HepG2 (cell line): ENCODE measurements around the gene LRBA. TPM values are rescaled to one million over a fixed set of nuclear protein-coding genes. Genes with fewer than 3 reads are reported as not detected.

Experiments
- AKAP8 ChIP-seq: sonication (generic); formaldehyde crosslinking; IDR thresholded peaks from 2 replicates; pipeline ENCODE4 v1.5.1; 2020; ENCODE audit warnings: mild to moderate bottlenecking, missing genetic modification reagents
- ASH2L ChIP-seq: fragments of 300-600, 200-600 bp; sonication (generic); IDR thresholded peaks from 2 replicates; pipeline ENCODE4 v1.7.0; 2017; ENCODE audit warnings: low read depth, mild to moderate bottlenecking, moderate library complexity, mixed read lengths, low read length; ENCODE audit not compliant: insufficient read length
- CCDC6 ChIP-seq: sonication (generic); formaldehyde crosslinking; IDR thresholded peaks from 2 replicates; pipeline ENCODE4 v1.8.1; 2022; ENCODE audit warnings: mild to moderate bottlenecking, missing genetic modification reagents, moderate library complexity
- ELF1 ChIP-seq: sonication (generic); formaldehyde crosslinking; IDR thresholded peaks from 2 replicates; pipeline ENCODE4 v1.4.0; 2020; ENCODE audit warnings: missing genetic modification reagents
- GZF1 ChIP-seq: sonication (generic); formaldehyde crosslinking; IDR thresholded peaks from 2 replicates; pipeline ENCODE4 v1.5.1; 2020; ENCODE audit warnings: mild to moderate bottlenecking, missing genetic modification reagents
- HNRNPUL1 ChIP-seq: fragments of 200-400 bp; formaldehyde crosslinking; IDR thresholded peaks from 2 replicates; pipeline ENCODE4 v1.6.1; 2017; ENCODE audit warnings: low read depth, mild to moderate bottlenecking, low read length, moderate library complexity
- KLF6 ChIP-seq: IDR thresholded peaks from 2 replicates; pipeline ENCODE4 v1.8.0; 2016; ENCODE audit warnings: missing biosample characterization, missing genetic modification reagents
- MEF2D ChIP-seq: sonication (generic); formaldehyde crosslinking; IDR thresholded peaks from 2 replicates; pipeline ENCODE4 v1.5.1; 2020; ENCODE audit warnings: mild to moderate bottlenecking, missing genetic modification reagents
- NRL ChIP-seq: sonication (generic); formaldehyde crosslinking; IDR thresholded peaks from 2 replicates; pipeline ENCODE4 v1.5.0; 2020; ENCODE audit warnings: missing genetic modification reagents, mild to moderate bottlenecking, moderate library complexity, borderline replicate concordance
- PHF20 ChIP-seq: sonication (generic); formaldehyde crosslinking; IDR thresholded peaks from 2 replicates; pipeline ENCODE4 v1.5.0; 2020; ENCODE audit warnings: mild to moderate bottlenecking, missing genetic modification reagents
- SALL2 ChIP-seq: sonication (generic); formaldehyde crosslinking; IDR thresholded peaks from 2 replicates; pipeline ENCODE4 v1.8.1; 2023; ENCODE audit warnings: mild to moderate bottlenecking, missing genetic modification reagents, inconsistent platforms
- SRF ChIP-seq: IDR thresholded peaks from 2 replicates; pipeline ENCODE4 v1.6.1; 2011; ENCODE audit warnings: mild to moderate bottlenecking, low read depth, low read length, moderate library complexity
- TBX3 ChIP-seq: fragments of 450-650 bp; IDR thresholded peaks from 2 replicates; pipeline ENCODE4 v1.6.1; 2017; ENCODE audit warnings: antibody characterized with exemption, mild to moderate bottlenecking, inconsistent platforms, borderline replicate concordance
- ZNF563 ChIP-seq: sonication (generic); formaldehyde crosslinking; IDR thresholded peaks from 2 replicates; pipeline ENCODE4 v1.8.0; 2022; ENCODE audit warnings: mild to moderate bottlenecking, moderate library complexity, missing genetic modification reagents
- ZNF678 ChIP-seq: sonication (generic); formaldehyde crosslinking; IDR thresholded peaks from 2 replicates; pipeline ENCODE4 v1.4.0; 2020; ENCODE audit warnings: mild to moderate bottlenecking, missing genetic modification reagents
- polyA plus RNA-seq, 8 experiments: library from polyadenylated mRNA; depleted of rRNA in 3 of 8; stranded (reverse) in 7 of 8; unstranded in 1 of 8; fragments of >200 nt; fragmentation: Illumina TruSeq in 4 of 8; extraction: Trizol in 4 of 8; gene quantifications; 2 replicates each; pipeline versions ENCODE4 v1.2.1 to v1.2.3, GENCODE V29; 2011 to 2016; ENCODE audit warnings: low read depth in 4 of 8, missing spikeins in 1 of 8, mixed read lengths in 1 of 8; ENCODE audit not compliant: insufficient read depth in 1 of 8
- total RNA-seq, 5 experiments: library from RNA; depleted of rRNA; stranded (reverse); fragments of >200 nt; fragmentation: Illumina TruSeq; extraction: Trizol; gene quantifications; 2 replicates each; pipeline ENCODE4 v1.2.3, GENCODE V29; 2016; ENCODE audit warnings: low read depth in 1 of 5
- TF ChIP-seq, protein P1 (sequence below): IDR thresholded peaks from 2 replicates; pipeline ENCODE4 v1.6.1; 2016; ENCODE audit warnings: low read depth
- TF ChIP-seq, protein P2 (sequence below): sonication (generic); formaldehyde crosslinking; IDR thresholded peaks from 2 replicates; pipeline ENCODE4 v1.5.0; 2020; ENCODE audit warnings: mild to moderate bottlenecking, missing genetic modification reagents, moderate library complexity
- TF ChIP-seq, protein P3 (sequence below): sonication (generic); formaldehyde crosslinking; conservative IDR thresholded peaks from 2 replicates; pipeline ENCODE4 v1.8.1; 2023; ENCODE audit warnings: missing genetic modification reagents
- TF ChIP-seq, protein P4 (sequence below), 2 experiments: IDR thresholded peaks; 2 replicates each; pipeline ENCODE4 v1.6.1; 2011 to 2012; ENCODE audit warnings: low read length in 2 of 2, borderline replicate concordance in 1 of 2, low read depth in 1 of 2, mild to moderate bottlenecking in 1 of 2, moderate library complexity in 1 of 2

Gene LRBA
- total and polyA plus RNA-seq, 2 of the 13 experiments (the other 11 are each of a cell fraction or from before 2014, with no cell fraction given), result 21.0 to 37.2 TPM

DNA sequence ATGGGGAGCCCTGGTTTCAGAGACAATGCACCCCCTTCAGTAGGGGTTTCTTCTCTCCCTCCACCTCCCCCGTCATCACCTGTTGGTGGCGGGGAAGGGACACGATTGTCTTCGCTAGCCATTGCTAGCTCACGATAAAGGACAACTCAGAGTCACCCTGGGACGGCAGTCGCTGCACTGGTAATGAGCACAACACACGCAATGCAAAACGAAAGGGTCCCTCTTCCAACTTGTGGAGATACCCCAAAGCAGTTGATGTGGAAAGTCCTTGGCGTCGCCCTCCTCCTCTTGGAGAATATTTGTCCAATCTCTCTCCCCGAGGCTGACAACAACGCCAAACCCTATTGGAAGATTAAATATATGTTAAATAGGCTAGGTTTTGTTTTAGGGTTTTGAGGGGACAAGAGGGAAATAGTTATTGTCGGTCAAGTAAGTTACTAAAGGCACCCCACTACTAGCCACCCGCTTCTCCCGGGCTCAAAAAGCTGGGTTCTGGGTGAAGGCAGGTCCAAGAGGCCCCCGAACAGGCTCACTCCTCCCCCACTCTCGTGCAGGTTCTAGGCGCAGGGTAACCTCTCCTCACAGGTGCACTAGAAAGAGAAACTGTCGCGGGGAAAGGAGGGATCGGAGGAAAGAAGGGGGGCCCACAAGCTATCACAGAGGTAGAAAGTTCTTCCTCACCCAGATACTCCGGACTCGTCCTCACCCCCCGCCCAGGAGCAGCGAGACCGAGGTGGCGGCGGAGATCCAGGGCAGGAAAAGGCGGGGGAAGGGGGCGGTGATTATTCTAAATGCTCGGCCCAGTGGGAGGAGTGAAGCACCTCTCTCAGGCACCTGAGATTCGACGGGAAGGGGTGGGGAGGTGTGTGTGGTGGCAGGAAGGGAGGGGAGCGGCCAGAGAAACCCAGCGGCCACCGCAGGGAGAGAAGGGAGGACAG, at the start of gene LRBA (continued):
- TF ChIP-seq, protein P1, sequence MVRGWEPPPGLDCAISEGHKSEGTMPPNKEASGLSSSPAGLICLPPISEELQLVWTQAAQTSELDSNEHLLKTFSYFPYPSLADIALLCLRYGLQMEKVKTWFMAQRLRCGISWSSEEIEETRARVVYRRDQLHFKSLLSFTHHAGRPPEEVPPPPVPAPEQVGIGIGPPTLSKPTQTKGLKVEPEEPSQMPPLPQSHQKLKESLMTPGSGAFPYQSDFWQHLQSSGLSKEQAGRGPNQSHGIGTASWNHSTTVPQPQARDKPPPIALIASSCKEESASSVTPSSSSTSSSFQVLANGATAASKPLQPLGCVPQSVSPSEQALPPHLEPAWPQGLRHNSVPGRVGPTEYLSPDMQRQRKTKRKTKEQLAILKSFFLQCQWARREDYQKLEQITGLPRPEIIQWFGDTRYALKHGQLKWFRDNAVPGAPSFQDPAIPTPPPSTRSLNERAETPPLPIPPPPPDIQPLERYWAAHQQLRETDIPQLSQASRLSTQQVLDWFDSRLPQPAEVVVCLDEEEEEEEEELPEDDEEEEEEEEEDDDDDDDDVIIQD (CRISPR knock-in tag), result peak; percentile 39
- 0 out of 2 replicates have a peak, but pooled peaks have one; percentile 27 for TF ChIP-seq SALL2 (CRISPR knock-in tag)
- no peak for TF ChIP-seq ZNF678
- no peak for TF ChIP-seq MEF2D
- peak; percentile 49; the same call in 1 of the 2 replicates for TF ChIP-seq TBX3
- no peak for TF ChIP-seq HNRNPUL1
- TF ChIP-seq AKAP8 (CRISPR knock-in tag), result no peak
- TF ChIP-seq NRL (CRISPR knock-in tag), result no peak
- TF ChIP-seq ELF1 (CRISPR knock-in tag), result no peak
- TF ChIP-seq KLF6 (CRISPR knock-in tag), result 0 out of 2 replicates have a peak, but pooled peaks have one; percentile 20
- TF ChIP-seq, protein P2, sequence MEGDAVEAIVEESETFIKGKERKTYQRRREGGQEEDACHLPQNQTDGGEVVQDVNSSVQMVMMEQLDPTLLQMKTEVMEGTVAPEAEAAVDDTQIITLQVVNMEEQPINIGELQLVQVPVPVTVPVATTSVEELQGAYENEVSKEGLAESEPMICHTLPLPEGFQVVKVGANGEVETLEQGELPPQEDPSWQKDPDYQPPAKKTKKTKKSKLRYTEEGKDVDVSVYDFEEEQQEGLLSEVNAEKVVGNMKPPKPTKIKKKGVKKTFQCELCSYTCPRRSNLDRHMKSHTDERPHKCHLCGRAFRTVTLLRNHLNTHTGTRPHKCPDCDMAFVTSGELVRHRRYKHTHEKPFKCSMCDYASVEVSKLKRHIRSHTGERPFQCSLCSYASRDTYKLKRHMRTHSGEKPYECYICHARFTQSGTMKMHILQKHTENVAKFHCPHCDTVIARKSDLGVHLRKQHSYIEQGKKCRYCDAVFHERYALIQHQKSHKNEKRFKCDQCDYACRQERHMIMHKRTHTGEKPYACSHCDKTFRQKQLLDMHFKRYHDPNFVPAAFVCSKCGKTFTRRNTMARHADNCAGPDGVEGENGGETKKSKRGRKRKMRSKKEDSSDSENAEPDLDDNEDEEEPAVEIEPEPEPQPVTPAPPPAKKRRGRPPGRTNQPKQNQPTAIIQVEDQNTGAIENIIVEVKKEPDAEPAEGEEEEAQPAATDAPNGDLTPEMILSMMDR (CRISPR knock-in tag), result peak; percentile 48
- no peak for TF ChIP-seq ZNF563
- peak; percentile 34; the same call in 1 of the 2 replicates for TF ChIP-seq CCDC6
- TF ChIP-seq SRF, result 0 out of 2 replicates have a peak, but pooled peaks have one; percentile 17
- TF ChIP-seq ASH2L, result peak; percentile 57
- TF ChIP-seq, protein P3, sequence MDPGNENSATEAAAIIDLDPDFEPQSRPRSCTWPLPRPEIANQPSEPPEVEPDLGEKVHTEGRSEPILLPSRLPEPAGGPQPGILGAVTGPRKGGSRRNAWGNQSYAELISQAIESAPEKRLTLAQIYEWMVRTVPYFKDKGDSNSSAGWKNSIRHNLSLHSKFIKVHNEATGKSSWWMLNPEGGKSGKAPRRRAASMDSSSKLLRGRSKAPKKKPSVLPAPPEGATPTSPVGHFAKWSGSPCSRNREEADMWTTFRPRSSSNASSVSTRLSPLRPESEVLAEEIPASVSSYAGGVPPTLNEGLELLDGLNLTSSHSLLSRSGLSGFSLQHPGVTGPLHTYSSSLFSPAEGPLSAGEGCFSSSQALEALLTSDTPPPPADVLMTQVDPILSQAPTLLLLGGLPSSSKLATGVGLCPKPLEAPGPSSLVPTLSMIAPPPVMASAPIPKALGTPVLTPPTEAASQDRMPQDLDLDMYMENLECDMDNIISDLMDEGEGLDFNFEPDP (CRISPR knock-in tag), result 0 out of 2 replicates have a peak, but pooled peaks have one; percentile 25
- TF ChIP-seq PHF20 (CRISPR knock-in tag), result no peak
- TF ChIP-seq, protein P4, sequence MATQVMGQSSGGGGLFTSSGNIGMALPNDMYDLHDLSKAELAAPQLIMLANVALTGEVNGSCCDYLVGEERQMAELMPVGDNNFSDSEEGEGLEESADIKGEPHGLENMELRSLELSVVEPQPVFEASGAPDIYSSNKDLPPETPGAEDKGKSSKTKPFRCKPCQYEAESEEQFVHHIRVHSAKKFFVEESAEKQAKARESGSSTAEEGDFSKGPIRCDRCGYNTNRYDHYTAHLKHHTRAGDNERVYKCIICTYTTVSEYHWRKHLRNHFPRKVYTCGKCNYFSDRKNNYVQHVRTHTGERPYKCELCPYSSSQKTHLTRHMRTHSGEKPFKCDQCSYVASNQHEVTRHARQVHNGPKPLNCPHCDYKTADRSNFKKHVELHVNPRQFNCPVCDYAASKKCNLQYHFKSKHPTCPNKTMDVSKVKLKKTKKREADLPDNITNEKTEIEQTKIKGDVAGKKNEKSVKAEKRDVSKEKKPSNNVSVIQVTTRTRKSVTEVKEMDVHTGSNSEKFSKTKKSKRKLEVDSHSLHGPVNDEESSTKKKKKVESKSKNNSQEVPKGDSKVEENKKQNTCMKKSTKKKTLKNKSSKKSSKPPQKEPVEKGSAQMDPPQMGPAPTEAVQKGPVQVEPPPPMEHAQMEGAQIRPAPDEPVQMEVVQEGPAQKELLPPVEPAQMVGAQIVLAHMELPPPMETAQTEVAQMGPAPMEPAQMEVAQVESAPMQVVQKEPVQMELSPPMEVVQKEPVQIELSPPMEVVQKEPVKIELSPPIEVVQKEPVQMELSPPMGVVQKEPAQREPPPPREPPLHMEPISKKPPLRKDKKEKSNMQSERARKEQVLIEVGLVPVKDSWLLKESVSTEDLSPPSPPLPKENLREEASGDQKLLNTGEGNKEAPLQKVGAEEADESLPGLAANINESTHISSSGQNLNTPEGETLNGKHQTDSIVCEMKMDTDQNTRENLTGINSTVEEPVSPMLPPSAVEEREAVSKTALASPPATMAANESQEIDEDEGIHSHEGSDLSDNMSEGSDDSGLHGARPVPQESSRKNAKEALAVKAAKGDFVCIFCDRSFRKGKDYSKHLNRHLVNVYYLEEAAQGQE (IDR thresholded peaks at IDR 0.05; ENCODE audit: borderline replicate concordance in 1 of 2, low read depth in 1 of 2, low read length in 2 of 2), result 0 out of 4 replicates have a peak, but pooled peaks of 1 of the 2 experiments have one; percentile 38
- 0 out of 2 replicates have a peak, but pooled peaks have one; percentile 29 for TF ChIP-seq GZF1
